BJ (cell line): Measurements from ENCODE around the gene PXK. TPM values are rescaled to one million over a fixed set of nuclear protein-coding genes. Genes with fewer than 3 reads are reported as not detected.

Experiments
- CTCF ChIA-PET: fragments of 350-600 bp; formaldehyde crosslinking; extraction: SDS; loops from one replicate; lab custom pipeline; 2021; ENCODE audit warnings: antibody characterized with exemption, inconsistent platforms; lab: Yijun Ruan, JAX
- POLR2A ChIA-PET: fragments of 300-600 bp; sonication (Branson Sonifier 250); formaldehyde crosslinking; extraction: SDS; loops from one replicate; lab custom pipeline; 2021; ENCODE audit warnings: antibody characterized with exemption; lab: Charles Lee
- DNase-seq: peaks from one replicate; pipeline ENCODE4 v3.0.0-alpha.2; 2011; ENCODE audit warnings: low read depth
- H3K27me3 ChIP-seq: 2 replicates; pipeline ENCODE4 v1.6.0; 2011; ENCODE audit warnings: low read length; ENCODE audit not compliant: control insufficient read depth, insufficient read depth
- H3K36me3 ChIP-seq: 2 replicates; pipeline ENCODE4 v1.5.1; 2011; ENCODE audit warnings: low read length; ENCODE audit not compliant: control insufficient read depth, insufficient read depth
- H3K4me3 ChIP-seq: 2 replicates; pipeline ENCODE4 v1.5.1; 2011; ENCODE audit warnings: low read depth, mild to moderate bottlenecking, control low read depth, low read length
- CTCF ChIP-seq: IDR thresholded peaks from 2 replicates; pipeline ENCODE4 v1.5.1; 2011; ENCODE audit warnings: low read depth, mild to moderate bottlenecking, control low read depth, inconsistent platforms, low read length, moderate library complexity; ENCODE audit not compliant: insufficient read depth
- polyA plus RNA-seq: library from polyadenylated mRNA; depleted of rRNA; stranded (reverse); fragments of >200 nt; gene quantifications from 2 replicates; pipeline ENCODE4 v1.2.3, GENCODE V29; 2011

PXK gene
- polyA plus RNA-seq, 1 experiment: 36.4 TPM

GRCh38 chr3:58463942-58464271, 131.2 kb downstream of the PXK start:
- no peak overlapping the region for H3K4me3 ChIP-seq
- ChIA-PET CTCF (interaction anchor here (0.7 to 1.4 kb wide), 16 partner anchors 9 to 146 kb away, joined by 3 to 15 read pairs (median 3); partner anchors contain the start of gene KCTD6), POLR2A (no interaction called here)
- no peak for TF ChIP-seq CTCF
- peaks cover 2% of the 10 kb centered on the region; the same call in 1 of the 2 replicates for H3K27me3 ChIP-seq
- no peak for DNase-seq
- no peaks in the 10 kb centered on the region for H3K36me3 ChIP-seq

- ChIA-PET CTCF (interaction anchor here (1.2 to 1.4 kb wide), 3 partner anchors 10 to 26 kb away, joined by 3 to 5 read pairs (median 4); no protein-coding TSS in a partner anchor), POLR2A (no interaction called here)
These were observed 132.2 kb downstream of the PXK start for GRCh38 chr3:58464866-58465265.

GRCh38 chr3:58466899-58467563, 134.3 kb downstream of the PXK start:
- Histone ChIP-seq H3K4me3 (no peak overlapping the region), H3K27me3 (no peaks in the 10 kb centered on the region), H3K36me3 (no peaks in the 10 kb centered on the region)
- ChIA-PET POLR2A (interaction anchor here (0.6 kb wide), 1 partner anchor 12 kb away, joined by 3 read pairs; no protein-coding TSS in a partner anchor), CTCF (interaction anchor here (0.8 to 1.4 kb wide), 2 partner anchors 20 to 52 kb away, joined by 3 to 4 read pairs; no protein-coding TSS in a partner anchor)
- DNase-seq: no peak
- no peak for TF ChIP-seq CTCF

More at GRCh38 chr3:58464866-58465265, 132.2 kb downstream of the PXK start:
- Histone ChIP-seq H3K4me3 (no peak overlapping the region), H3K36me3 (no peaks in the 10 kb centered on the region), H3K27me3 (peaks cover 2% of the 10 kb centered on the region; the same call in 1 of the 2 replicates)
- TF ChIP-seq CTCF: no peak
- no peak for DNase-seq

DNA sequence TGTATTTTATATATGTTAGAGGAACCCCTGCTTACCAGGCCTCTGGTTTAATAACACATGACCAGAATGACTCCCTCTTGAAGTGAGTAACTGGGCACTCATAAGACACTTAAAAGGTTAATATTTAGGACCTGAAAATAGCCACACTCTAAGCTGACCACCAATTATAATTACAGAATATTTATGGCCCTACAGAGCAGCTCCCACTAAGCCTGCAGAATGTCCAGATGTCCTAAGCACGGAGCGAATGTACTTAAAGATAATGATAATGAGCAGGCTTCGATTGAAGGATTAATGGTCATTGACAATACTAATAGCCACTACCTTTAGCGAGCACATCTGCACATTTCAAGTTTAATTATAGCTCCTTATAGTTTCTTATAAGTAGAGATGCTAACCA, 136.4 kb downstream of the PXK start:
- Histone ChIP-seq H3K27me3 (no peaks in the 10 kb centered on the region), H3K4me3 (no peak overlapping the region), H3K36me3 (no peaks in the 10 kb centered on the region)
- no peak for TF ChIP-seq CTCF
- POLR2A ChIA-PET: no interaction called here
- CTCF ChIA-PET: interaction anchor here (1.7 kb wide), 1 partner anchor 22 kb away, joined by 6 read pairs; the partner anchor contains the start of gene KCTD6
- DNase-seq: no peak

DNA sequence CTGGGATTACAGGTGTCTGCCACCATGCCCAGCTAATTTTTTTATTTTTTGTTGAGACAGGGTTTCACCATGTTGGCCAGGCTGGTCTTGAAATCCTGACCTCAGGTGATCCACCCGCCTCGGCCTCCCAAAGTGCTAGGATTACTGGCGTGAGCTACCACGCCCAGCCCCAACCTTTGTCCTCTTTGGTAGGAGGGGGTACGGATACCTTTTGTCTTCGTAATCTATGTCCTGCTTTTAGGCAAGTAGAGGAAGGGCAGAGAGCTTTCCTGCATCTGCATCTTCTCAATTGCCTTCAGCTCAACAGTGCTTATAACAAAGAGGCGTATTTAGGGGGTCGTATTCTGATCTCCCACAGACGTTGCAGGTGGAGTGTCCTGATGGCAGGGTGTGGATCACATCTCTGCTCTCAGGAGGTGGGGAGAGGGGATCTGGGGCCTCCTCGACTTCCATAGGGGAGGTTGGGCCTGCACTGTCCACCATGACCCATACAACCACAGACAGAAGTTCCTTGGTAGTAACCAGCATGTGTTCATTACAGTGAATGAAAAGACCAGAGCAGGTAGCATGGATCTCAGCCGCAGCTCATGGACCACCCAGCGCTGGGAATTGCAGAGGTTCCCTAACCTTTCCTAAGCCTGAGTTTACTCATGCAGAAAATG, 137.8 kb downstream of the PXK start:
- ChIA-PET POLR2A (no interaction called here), CTCF (interaction anchor here (1.0 to 3.4 kb wide), 3 partner anchors 14 to 21 kb away, joined by 3 to 12 read pairs (median 6); partner anchors contain the start of gene KCTD6)
- Histone ChIP-seq H3K27me3 (no peaks in the 10 kb centered on the region), H3K4me3 (no peak overlapping the region), H3K36me3 (no peaks in the 10 kb centered on the region)
- DNase-seq: no peak
- no peak for TF ChIP-seq CTCF
